Panc1 (cell line): ENCODE results near the gene FXR1. TPM values are rescaled to one million over a fixed set of nuclear protein-coding genes. Genes with fewer than 3 reads are reported as not detected.

ENCODE experiments used
- ATAC-seq: fragments of 200-7000 bp; cut with Tn5 transposase; 2 replicates; pipeline ENCODE4 v1.9.1; 2020; ENCODE audit warnings: mild to moderate bottlenecking, moderate library complexity
- BruUV-seq: library from RNA; stranded (reverse); fragments of 400-500 nt; replicated peaks from 2 replicates; lab custom pipeline; 2021; lab: Mats Ljungman, UMichigan
- CTCF ChIA-PET: fragments of 300-600 bp; sonication (Branson Sonifier 250); formaldehyde crosslinking; loops from one replicate; lab custom pipeline; 2022; ENCODE audit warnings: antibody characterized with exemption; lab: Charles Lee
- POLR2A ChIA-PET: fragments of 300-600 bp; sonication (Branson Sonifier 250); formaldehyde crosslinking; loops from one replicate; lab custom pipeline; 2022; ENCODE audit warnings: antibody characterized with exemption; lab: Charles Lee
- DNase-seq: peaks from one replicate; pipeline ENCODE4 v3.0.0-alpha.2; 2010; ENCODE audit warnings: low read depth, low spot score
- H3K27ac ChIP-seq: 2 replicates; pipeline ENCODE4 v1.5.1; 2011; ENCODE audit warnings: mild to moderate bottlenecking, low read length, inconsistent platforms
- H3K27me3 ChIP-seq: fragments of 200-500 bp; sonication (Bioruptor generic); 2 replicates; pipeline ENCODE4 v1.6.0; 2014; ENCODE audit warnings: low read length, inconsistent platforms; ENCODE audit not compliant: control insufficient read depth, insufficient read depth
- H3K36me3 ChIP-seq: fragments of 200-500 bp; sonication (Bioruptor generic); 2 replicates; pipeline ENCODE4 v1.5.1; 2014; ENCODE audit warnings: inconsistent platforms, mild to moderate bottlenecking, low read length, moderate library complexity; ENCODE audit not compliant: control insufficient read depth, insufficient read depth
- H3K4me1 ChIP-seq: 2 replicates; pipeline ENCODE4 v1.5.1; 2011; ENCODE audit warnings: inconsistent platforms, mild to moderate bottlenecking, low read length, moderate library complexity; ENCODE audit not compliant: control insufficient read depth, insufficient read depth
- H3K4me3 ChIP-seq, 2 experiments: 2 replicates each; pipeline ENCODE4 v1.5.1; 2011 to 2012; ENCODE audit warnings: low read depth in 2 of 2, low read length in 2 of 2, mild to moderate bottlenecking in 2 of 2, inconsistent platforms in 1 of 2, moderate library complexity in 1 of 2
- H3K9me3 ChIP-seq: fragments of 200-500 bp; sonication (Bioruptor generic); 2 replicates; pipeline ENCODE4 v1.5.1; 2014; ENCODE audit warnings: low read depth, mild to moderate bottlenecking, inconsistent platforms, low read length, moderate library complexity; ENCODE audit not compliant: control insufficient read depth, insufficient read depth
- CTCF ChIP-seq: fragments of 450-650 bp; IDR thresholded peaks from 2 replicates; pipeline ENCODE4 v1.5.1; 2017; ENCODE audit warnings: mild to moderate bottlenecking
- POLR2AphosphoS5 ChIP-seq: IDR thresholded peaks from 2 replicates; pipeline ENCODE4 v1.6.1; 2012; ENCODE audit warnings: mild to moderate bottlenecking, low read depth, low read length, moderate library complexity
- REST ChIP-seq, 2 experiments: IDR thresholded peaks; 2 replicates each; pipeline ENCODE4 v1.6.1; 2011 to 2012; ENCODE audit warnings: low read depth in 2 of 2, control low read depth in 1 of 2, low read length in 1 of 2, mild to moderate bottlenecking in 1 of 2, moderate library complexity in 1 of 2; ENCODE audit not compliant: insufficient read depth in 1 of 2
- SIN3A ChIP-seq: IDR thresholded peaks from 2 replicates; pipeline ENCODE4 v1.6.1; 2012; ENCODE audit warnings: low read depth, mild to moderate bottlenecking, low read length, moderate library complexity, borderline replicate concordance; ENCODE audit not compliant: insufficient read depth
- TCF7L2 ChIP-seq: IDR thresholded peaks from 2 replicates; pipeline ENCODE4 v1.6.1; 2011; ENCODE audit warnings: mild to moderate bottlenecking, low read depth, low read length, inconsistent platforms
- in situ Hi-C: cut with HindIII; loops from 2 replicates; pipeline ENCODE4 v1.10.0; 2016; ENCODE audit warnings: low sequenced_read_pairs, low pct_unique_long_range_greater_than_20kb
- intact Hi-C: fragments of 100-400 bp; cut with micrococcal nuclease; formaldehyde crosslinking; loops from one replicate; pipeline ENCODE4 v1.10.0; 2022; ENCODE audit not compliant: unreplicated experiment
- total RNA-seq: library from RNA; stranded (reverse); gene quantifications from one replicate; pipeline ENCODE4 v1.2.1, GENCODE V29; 2021; ENCODE audit not compliant: unreplicated experiment

Gene FXR1
- total RNA-seq, 1 experiment from 2014 or later: 180 TPM

DNA sequence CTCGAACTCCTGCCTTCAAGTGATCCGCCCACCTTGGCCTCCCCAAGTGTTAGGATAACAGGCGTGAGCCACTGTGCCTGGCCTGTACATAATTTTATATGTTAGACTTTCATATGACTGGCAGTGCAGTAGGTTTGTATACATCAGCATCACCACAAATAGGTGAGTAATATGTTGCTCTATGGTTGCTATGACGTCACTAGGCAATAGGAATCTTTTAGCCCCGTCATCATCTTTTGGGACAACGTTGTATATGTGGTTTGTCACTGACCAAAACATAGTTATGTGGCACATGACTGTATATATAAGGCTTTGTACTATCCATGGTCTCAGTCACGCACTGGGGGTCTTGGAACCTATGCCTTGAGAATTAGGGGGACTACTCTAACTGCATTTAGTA, 94.1 kb downstream of the FXR1 start:
- Histone ChIP-seq H3K27me3 (no peaks in the 10 kb centered on the region), H3K4me3 (no peak overlapping the region), H3K36me3 (no peaks in the 10 kb centered on the region), H3K4me1 (no peaks in the 10 kb centered on the region), H3K27ac (no peak overlapping the region), H3K9me3 (no peaks in the 10 kb centered on the region)
- in situ Hi-C loops: no loop called here
- no peak for DNase-seq
- CTCF ChIA-PET: no interaction called here
- no peak for TF ChIP-seq REST (IDR thresholded peaks at IDR 0.05; ENCODE audit: insufficient read depth in 1 of 2, low read depth in 2 of 2, low read length in 1 of 2)
- no peak for TF ChIP-seq SIN3A
- no peak for TF ChIP-seq POLR2AphosphoS5
- TF ChIP-seq CTCF: no peak
- TF ChIP-seq TCF7L2: no peak
- POLR2A ChIA-PET: no interaction called here
- intact Hi-C loops: no loop called here
- no TSS peak for BruUV-seq
- no peak for ATAC-seq

GRCh38 chr3:181007262-181007661, 94.8 kb downstream of the FXR1 start:
- no peaks in the 10 kb centered on the region for H3K4me1 ChIP-seq
- CTCF ChIA-PET: no interaction called here
- POLR2A ChIA-PET: no interaction called here
- DNase-seq: no peak
- H3K9me3 ChIP-seq: no peaks in the 10 kb centered on the region
- intact Hi-C loops (no loop called here), in situ Hi-C loops (no loop called here)
- no TSS peak for BruUV-seq
- no peak for ATAC-seq
- H3K27ac ChIP-seq: no peak overlapping the region
- H3K27me3 ChIP-seq: no peaks in the 10 kb centered on the region
- H3K36me3 ChIP-seq: no peaks in the 10 kb centered on the region
- no peak overlapping the region for H3K4me3 ChIP-seq
- TF ChIP-seq POLR2AphosphoS5 (no peak), SIN3A (no peak), CTCF (no peak), TCF7L2 (no peak), REST (IDR thresholded peaks at IDR 0.05; ENCODE audit: insufficient read depth in 1 of 2, low read depth in 2 of 2, low read length in 1 of 2) (no peak)
